Erythroblast (primary cell): ENCODE results near the gene KANSL1L.

Experiments
- GATA1 ChIP-seq: IDR thresholded peaks from 2 replicates; pipeline ENCODE4 v1.6.1; 2011; ENCODE audit warnings: low read depth, mild to moderate bottlenecking, control low read depth, low read length, moderate library complexity
- POLR2A ChIP-seq: IDR thresholded peaks from 2 replicates; pipeline ENCODE4 v1.6.1; 2011; ENCODE audit warnings: mild to moderate bottlenecking, low read length

GRCh38 chr2:209988010-209988409 is 183.2 kb downstream of the KANSL1L start:
- no peak for TF ChIP-seq POLR2A
- no peak for TF ChIP-seq GATA1
